COR-L47 (cell line): ENCODE measurements around the gene WWOX.
A peak's percentile ranks its signal among the peaks of the same experiment; 100 is the strongest.

Source experiments
- DNase-seq: peaks from one replicate; lab custom pipeline; 2025; lab: John Stamatoyannopoulos, UW

The WWOX gene

DNA sequence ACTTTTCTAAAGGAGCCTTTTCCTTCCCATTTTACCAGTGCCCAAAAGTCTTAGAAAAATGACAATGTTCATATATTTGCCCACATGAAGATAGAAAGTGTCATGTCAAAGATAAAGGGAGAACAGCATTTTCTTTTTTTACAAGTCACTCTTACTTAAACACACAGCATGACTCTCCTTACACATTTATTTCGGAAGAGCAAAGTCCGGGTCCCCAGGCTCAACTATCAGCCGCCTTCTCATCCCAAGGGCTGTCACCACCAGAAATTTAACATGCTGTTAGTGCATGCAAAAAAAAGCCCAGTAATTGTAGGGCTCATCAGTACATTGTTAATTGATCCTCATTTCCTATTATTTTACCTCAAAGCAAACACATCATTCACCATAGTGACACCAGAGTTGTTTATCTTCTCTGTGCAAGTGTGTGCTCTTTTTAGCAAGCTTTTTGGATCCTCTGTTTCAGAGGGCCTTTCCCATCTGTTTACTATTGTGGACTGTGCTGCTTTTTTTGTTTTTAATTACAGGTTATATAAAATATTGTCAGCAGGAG lies 560.3 kb downstream of the WWOX start:
- peak; percentile 96 for DNase-seq

GRCh38 chr16:78660795-78661194 lies 561.3 kb downstream of the WWOX start:
- DNase-seq, result no peak

GRCh38 chr16:78663690-78664089 lies 564.2 kb downstream of the WWOX start:
- no peak for DNase-seq

GRCh38 chr16:78664811-78665772 lies 565.6 kb downstream of the WWOX start:
- DNase-seq, result no peak

DNA sequence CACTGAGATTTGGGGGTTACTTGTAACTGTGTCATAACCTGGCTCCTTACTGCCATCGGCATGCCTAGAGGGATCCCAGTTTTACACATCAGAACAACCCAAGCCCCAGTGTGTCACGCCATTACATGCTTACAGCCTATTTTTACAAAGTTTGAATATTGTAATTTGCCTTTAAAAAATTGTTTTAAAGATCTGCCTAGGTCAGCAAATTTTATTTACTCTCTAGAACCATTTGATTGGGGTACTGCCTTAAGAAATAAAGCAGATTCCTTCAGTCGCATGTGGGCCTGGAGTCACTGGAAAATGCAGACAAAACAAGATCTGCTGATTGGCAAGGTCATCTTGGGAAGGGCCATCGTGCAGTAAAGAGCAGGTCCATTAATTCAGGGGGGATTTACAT lies 566.9 kb downstream of the WWOX start:
- DNase-seq, result no peak

- no peak for DNase-seq
Measured at GRCh38 chr16:78667675-78668074, 568.2 kb downstream of the WWOX start.

DNA sequence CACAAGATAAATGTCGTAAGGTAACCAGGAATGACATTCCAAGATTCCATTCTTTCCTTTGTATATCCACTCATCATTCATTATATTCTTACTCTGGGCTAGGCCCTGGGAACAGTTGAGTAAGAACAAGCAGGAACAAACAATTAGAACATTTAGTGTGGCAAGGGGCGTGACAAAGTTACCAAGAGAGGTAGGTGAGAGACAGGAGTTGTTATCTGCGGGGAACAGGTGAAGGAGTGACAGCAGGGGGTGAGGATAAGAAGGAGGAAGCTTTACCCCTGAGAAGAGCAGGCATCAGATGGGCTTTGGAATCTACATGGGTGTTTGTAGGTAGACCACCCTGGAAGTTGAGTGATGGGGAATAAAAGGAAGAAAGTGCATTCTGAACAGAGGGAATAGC lies 568.9 kb downstream of the WWOX start:
- no peak for DNase-seq

- DNase-seq, result no peak
Measured at GRCh38 chr16:78669994-78670393, 570.5 kb downstream of the WWOX start.

GRCh38 chr16:78672779-78673556 lies 573.5 kb downstream of the WWOX start:
- no peak for DNase-seq

GRCh38 chr16:78673884-78674283 lies 574.4 kb downstream of the WWOX start:
- DNase-seq, result no peak

DNA sequence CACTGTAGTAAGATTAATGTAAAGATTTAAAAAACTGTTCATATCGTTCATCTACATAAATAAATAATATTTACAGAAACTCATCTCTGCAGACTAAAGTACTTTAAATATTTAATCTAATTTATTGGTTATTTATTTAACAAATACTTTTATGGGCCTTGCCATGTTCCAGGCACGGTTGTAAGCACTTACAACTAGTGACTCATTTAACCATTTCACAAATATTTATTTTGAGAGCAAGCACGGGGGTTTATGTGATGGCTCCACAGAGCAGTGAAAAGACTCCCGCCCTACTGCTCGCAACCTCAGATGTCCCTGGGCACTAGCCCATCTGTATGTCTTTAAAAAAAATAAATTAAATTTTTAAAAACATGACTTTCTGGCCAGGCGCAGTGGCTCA lies 575.9 kb downstream of the WWOX start:
- DNase-seq, result no peak

GRCh38 chr16:78675951-78676792 lies 576.7 kb downstream of the WWOX start:
- DNase-seq, result no peak

- DNase-seq, result no peak
Measured at GRCh38 chr16:78677181-78677731, 577.8 kb downstream of the WWOX start.

DNA sequence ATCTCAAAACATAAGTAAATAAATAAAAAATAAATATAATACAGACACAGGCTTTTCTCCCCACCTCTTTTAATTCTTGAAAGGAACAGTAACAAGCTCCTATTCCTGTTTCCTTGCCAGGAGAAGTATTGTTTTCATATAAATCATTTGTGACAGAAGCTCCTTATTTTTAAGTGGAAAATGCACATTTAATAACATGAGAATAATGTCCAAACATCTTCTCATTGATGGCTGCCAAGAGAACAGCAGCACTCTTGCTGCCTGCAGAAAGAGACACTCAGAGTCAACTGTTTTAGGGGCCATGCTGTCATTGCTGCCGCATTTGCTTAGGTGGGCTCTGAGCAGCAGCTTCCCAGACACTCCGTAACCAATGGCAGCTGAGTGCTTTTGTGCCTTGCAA lies 580.1 kb downstream of the WWOX start:
- no peak for DNase-seq

GRCh38 chr16:78681743-78682142 lies 582.3 kb downstream of the WWOX start:
- no peak for DNase-seq

- DNase-seq, result no peak
Measured at GRCh38 chr16:78684030-78684611, 584.7 kb downstream of the WWOX start.

- no peak for DNase-seq
Measured at GRCh38 chr16:78684655-78685375, 585.4 kb downstream of the WWOX start.

DNA sequence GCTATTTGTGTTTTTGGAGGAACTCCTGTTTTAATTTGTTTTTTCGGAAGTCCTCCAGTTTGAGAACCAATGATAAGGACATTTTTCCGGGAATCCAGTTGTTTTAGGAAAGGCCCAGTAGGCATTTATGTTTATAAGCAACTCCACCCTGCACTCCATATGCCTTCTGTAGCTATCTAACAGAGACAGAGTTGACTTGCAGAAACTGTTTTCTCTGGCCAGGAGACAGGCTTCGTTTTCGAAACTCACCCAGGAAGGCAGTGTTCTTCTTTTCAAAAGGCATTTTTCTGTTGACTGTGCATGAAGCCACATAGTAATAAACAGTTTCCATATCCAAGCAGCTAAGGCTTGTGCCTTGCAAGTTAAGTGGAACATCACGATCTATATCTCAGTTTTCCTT lies 587.1 kb downstream of the WWOX start:
- DNase-seq, result no peak

DNA sequence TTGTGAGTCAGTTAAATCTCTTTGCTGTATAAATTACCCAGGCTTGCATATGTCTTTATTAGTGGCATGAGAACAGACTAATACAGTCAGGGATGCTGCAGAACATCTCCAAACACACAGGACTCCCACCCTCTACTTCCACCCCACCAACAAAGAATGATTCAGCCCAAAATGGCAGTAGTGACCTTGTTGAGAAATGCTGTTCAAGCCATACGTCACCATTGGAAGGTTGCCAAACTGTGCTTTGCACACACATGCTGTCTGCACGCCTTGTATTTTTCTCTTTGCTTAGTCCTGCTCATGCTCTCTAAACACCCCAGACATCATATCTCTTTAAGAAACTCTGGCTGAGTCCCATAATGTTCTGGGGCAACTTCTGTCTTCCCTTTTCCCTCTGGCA lies 589.6 kb downstream of the WWOX start:
- no peak for DNase-seq

DNA sequence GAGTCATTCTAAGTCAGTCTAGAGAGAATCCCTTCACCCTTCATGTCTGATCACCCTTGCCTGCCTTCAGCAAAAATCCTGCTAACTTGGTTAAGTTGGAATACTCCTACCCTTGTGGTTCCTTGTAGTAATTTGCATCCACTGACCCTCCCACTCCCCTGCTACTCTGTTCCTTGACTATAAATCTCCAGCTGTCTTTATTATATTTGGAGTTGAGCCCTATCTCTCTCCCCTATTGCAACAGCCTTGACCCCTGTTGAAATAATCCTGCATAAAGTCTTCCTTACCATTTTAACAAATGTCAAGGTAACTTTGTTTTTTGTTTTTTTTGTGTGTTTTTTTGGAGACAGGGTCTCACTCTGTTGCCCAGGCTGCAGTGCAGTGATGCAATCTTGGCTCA lies 590.1 kb downstream of the WWOX start:
- DNase-seq, result no peak

DNA sequence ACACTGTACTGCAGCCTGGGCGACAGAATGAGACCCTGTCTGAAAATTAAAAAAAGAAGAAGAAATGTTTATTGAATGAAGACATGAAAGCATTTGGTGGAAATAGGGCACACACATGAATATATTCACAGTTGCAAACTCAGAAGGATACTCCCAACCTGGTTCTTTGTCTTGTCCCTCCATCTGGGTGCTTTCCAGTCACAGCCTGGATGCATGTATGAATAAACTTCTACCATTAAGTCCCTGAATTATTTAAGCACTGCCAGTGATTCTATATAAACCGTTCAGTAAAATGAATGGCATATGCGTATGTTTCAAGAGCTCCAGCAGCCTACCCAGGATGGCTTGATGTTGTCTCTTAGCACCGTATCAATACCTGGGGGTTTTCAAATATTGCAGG lies 591.1 kb downstream of the WWOX start:
- DNase-seq, result no peak
